Measurements from ENCODE around the gene NHSL1.

The NHSL1 gene

DNA sequence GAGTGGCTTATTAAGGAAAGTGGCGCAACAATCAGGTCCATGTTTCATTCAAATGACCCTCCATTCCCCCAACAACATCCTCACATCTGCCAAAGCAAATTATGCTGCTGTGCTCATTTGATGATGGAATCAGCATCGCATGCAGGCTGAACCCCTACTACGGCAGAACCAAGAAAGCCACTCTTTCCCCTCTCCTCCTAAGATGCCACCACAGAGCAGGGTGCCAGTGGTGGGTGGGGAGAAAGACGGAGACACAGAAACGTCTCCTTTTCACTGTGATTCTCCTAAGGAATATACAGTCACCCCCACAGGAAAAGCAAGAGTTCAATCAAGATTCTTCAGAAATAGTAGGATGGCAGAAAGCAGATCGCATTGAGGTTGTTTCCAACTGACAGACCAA, 78.2 kb downstream of the NHSL1 start:
- Histone ChIP-seq H3K9ac (ENCODE audit: low read depth in 1 of 2, low read length in 2 of 2) (no peak overlapping the region), H3K9me3 (ENCODE audit: control insufficient read depth in 2 of 2, low read length in 2 of 2) (no peaks in the 10 kb centered on the region), H3K4me1 (ENCODE audit: control insufficient read depth in 2 of 2, insufficient read depth in 2 of 2, low read length in 2 of 2) (no peaks in the 10 kb centered on the region), H3K27me3 (ENCODE audit: control insufficient read depth in 2 of 2, insufficient read depth in 2 of 2, low read length in 2 of 2) (no peaks in the 10 kb centered on the region), H3K27ac (ENCODE audit: low read depth in 2 of 2, low read length in 2 of 2) (no peak overlapping the region), H3K36me3 (ENCODE audit: control insufficient read depth in 2 of 2, insufficient read depth in 2 of 2, low read length in 2 of 2) (peaks cover 19 to 31% of the 10 kb centered on the region in 2 donors), H3K4me3 (ENCODE audit: low read length in 2 of 2) (no peak overlapping the region)

DNA sequence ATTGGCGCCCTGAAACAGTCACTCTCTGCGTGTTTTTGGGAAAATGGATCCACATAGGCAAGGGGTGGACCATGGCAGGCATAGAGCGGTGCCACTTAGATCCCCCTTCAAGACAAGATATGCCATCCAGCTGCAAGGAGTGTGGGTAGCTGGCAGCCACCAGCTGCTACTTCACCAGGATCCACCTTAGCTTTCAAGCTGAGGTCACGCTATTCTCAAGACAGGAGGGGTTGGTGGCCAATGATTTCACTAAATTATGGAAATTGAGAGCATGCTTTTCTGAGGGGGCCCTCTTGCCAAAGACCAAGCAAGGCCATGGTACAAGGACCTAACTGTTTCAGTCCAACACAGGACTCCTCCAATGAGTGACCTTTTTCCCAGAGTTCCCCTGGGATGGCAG, 78.9 kb downstream of the NHSL1 start:
- H3K27ac ChIP-seq (ENCODE audit: low read depth in 2 of 2, low read length in 2 of 2), result no peak overlapping the region
- no peaks in the 10 kb centered on the region for H3K9me3 ChIP-seq (ENCODE audit: control insufficient read depth in 2 of 2, low read length in 2 of 2)
- peaks cover 20 to 33% of the 10 kb centered on the region in 2 donors for H3K36me3 ChIP-seq (ENCODE audit: control insufficient read depth in 2 of 2, insufficient read depth in 2 of 2, low read length in 2 of 2)
- no peak overlapping the region for H3K9ac ChIP-seq (ENCODE audit: low read depth in 1 of 2, low read length in 2 of 2)
- H3K27me3 ChIP-seq (ENCODE audit: control insufficient read depth in 2 of 2, insufficient read depth in 2 of 2, low read length in 2 of 2), result no peaks in the 10 kb centered on the region
- H3K4me1 ChIP-seq (ENCODE audit: control insufficient read depth in 2 of 2, insufficient read depth in 2 of 2, low read length in 2 of 2), result no peaks in the 10 kb centered on the region
- H3K4me3 ChIP-seq (ENCODE audit: low read length in 2 of 2), result no peak overlapping the region

DNA sequence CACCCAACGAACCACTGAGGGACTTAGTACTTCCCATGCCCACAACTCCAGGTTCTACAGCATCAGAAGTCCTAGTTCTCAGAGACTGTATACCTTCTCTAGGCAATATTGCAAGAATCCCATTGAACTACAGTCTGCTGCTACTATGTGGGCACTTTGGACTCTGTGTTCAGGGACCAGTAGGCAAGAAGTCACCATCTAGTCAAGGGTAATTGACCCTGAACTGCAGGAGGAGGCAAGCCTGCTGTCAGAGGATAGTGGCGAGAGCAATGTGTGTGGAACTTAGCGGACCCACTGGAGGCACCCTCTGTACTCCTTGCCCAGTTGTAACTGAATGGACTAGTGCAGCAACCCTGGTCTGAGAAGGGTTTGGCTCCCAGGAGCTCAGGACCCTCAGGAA, 79.5 kb downstream of the NHSL1 start:
- Histone ChIP-seq H3K27ac (ENCODE audit: low read depth in 2 of 2, low read length in 2 of 2) (no peak overlapping the region), H3K27me3 (ENCODE audit: control insufficient read depth in 2 of 2, insufficient read depth in 2 of 2, low read length in 2 of 2) (no peaks in the 10 kb centered on the region), H3K4me1 (ENCODE audit: control insufficient read depth in 2 of 2, insufficient read depth in 2 of 2, low read length in 2 of 2) (no peaks in the 10 kb centered on the region), H3K9ac (ENCODE audit: low read depth in 1 of 2, low read length in 2 of 2) (no peak overlapping the region), H3K9me3 (ENCODE audit: control insufficient read depth in 2 of 2, low read length in 2 of 2) (no peaks in the 10 kb centered on the region), H3K4me3 (ENCODE audit: low read length in 2 of 2) (no peak overlapping the region), H3K36me3 (ENCODE audit: control insufficient read depth in 2 of 2, insufficient read depth in 2 of 2, low read length in 2 of 2) (peaks cover 23 to 33% of the 10 kb centered on the region in 2 donors)

DNA sequence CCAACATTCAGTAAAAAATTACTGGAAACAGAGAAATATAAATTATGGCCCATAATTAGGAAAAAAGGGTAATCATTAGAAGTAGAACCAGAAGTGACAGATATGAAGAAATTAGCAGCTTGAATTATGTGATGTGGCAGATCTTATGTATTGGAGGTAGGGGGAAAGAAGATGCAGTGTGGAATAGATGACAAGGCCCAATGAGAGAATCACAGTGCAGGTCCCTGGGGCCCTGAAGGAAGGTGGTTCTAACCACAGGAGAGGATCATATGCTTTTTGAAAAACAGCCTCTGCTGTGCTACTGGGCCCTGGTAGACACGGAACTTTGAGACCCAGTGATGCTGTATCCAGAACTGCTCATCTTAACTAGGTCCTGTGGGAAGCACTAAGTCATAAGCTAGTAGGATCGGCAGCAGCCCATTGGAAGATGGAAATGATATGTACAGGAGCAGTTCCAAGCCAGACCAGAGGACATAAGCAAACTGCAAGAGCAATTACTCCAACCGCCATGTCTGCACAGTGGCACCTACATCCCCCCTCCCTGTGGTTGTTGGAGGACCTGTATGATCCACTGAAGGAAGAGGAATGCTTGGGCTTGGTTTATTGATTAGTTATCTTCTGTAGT, 81.1 kb downstream of the NHSL1 start:
- Histone ChIP-seq H3K9me3 (ENCODE audit: control insufficient read depth in 2 of 2, low read length in 2 of 2) (no peaks in the 10 kb centered on the region), H3K9ac (ENCODE audit: low read depth in 1 of 2, low read length in 2 of 2) (no peak overlapping the region), H3K4me3 (ENCODE audit: low read length in 2 of 2) (no peak overlapping the region), H3K36me3 (ENCODE audit: control insufficient read depth in 2 of 2, insufficient read depth in 2 of 2, low read length in 2 of 2) (peaks cover 18 to 31% of the 10 kb centered on the region in 2 donors), H3K27ac (ENCODE audit: low read depth in 2 of 2, low read length in 2 of 2) (no peak overlapping the region), H3K27me3 (ENCODE audit: control insufficient read depth in 2 of 2, insufficient read depth in 2 of 2, low read length in 2 of 2) (no peaks in the 10 kb centered on the region), H3K4me1 (ENCODE audit: control insufficient read depth in 2 of 2, insufficient read depth in 2 of 2, low read length in 2 of 2) (no peaks in the 10 kb centered on the region)

DNA sequence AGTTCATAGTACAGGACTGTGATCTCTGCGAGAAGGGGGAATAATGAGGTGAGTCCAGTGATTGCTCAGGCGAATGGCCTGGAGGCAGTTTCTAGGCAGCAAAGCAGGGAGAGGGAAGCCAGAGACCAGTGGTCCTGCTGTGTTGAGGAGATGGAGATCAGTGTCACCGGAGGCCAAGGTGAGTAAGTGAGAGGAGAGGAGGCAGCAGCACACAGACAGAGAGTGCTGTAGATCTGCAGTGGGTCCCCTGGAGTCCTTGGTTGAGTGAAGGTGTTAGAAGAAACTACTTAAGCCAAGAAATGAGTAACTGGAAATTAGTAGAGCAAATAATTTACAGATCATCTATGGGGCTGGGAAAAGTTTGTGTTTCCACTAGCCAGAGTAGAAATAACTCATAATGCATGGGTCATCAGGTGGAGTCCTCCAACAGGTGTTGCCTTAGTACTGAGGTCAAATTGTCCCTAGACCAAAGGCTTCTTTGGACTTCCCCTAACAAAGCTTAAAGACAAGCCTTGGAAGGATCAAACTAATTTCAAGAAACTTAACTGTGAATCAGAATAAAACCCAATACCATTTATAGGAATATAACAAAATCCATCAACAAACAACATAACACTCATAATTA, 81.7 kb downstream of the NHSL1 start:
- peaks cover 25 to 33% of the 10 kb centered on the region in 2 donors for H3K36me3 ChIP-seq (ENCODE audit: control insufficient read depth in 2 of 2, insufficient read depth in 2 of 2, low read length in 2 of 2)
- H3K27me3 ChIP-seq (ENCODE audit: control insufficient read depth in 2 of 2, insufficient read depth in 2 of 2, low read length in 2 of 2), result no peaks in the 10 kb centered on the region
- no peak overlapping the region for H3K27ac ChIP-seq (ENCODE audit: low read depth in 2 of 2, low read length in 2 of 2)
- H3K9ac ChIP-seq (ENCODE audit: low read depth in 1 of 2, low read length in 2 of 2), result no peak overlapping the region
- no peaks in the 10 kb centered on the region for H3K9me3 ChIP-seq (ENCODE audit: control insufficient read depth in 2 of 2, low read length in 2 of 2)
- H3K4me1 ChIP-seq (ENCODE audit: control insufficient read depth in 2 of 2, insufficient read depth in 2 of 2, low read length in 2 of 2), result no peaks in the 10 kb centered on the region
- no peak overlapping the region for H3K4me3 ChIP-seq (ENCODE audit: low read length in 2 of 2)

DNA sequence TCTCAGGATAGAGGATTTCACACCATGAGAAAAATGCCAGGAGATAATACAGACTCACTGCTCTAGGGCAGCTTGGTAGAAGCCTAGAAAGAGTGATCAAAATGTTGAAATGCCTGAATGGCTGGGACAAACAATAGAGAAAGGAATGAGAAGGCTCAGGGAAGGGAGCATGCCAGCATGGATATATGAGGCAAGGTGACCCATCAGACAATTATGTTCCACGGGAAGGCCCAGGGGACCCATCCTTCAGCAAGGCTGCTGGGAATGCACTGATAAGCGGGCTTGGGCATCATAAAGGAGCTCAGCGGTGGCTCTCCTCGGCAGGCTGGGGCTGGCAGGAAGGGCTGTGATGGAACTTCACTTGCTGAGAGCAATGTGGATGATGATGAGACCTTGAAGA, 83.1 kb downstream of the NHSL1 start:
- H3K27me3 ChIP-seq (ENCODE audit: control insufficient read depth in 2 of 2, insufficient read depth in 2 of 2, low read length in 2 of 2), result no peaks in the 10 kb centered on the region
- H3K9ac ChIP-seq (ENCODE audit: low read depth in 1 of 2, low read length in 2 of 2), result no peak overlapping the region
- H3K4me1 ChIP-seq (ENCODE audit: control insufficient read depth in 2 of 2, insufficient read depth in 2 of 2, low read length in 2 of 2), result no peaks in the 10 kb centered on the region
- no peaks in the 10 kb centered on the region for H3K9me3 ChIP-seq (ENCODE audit: control insufficient read depth in 2 of 2, low read length in 2 of 2)
- H3K27ac ChIP-seq (ENCODE audit: low read depth in 2 of 2, low read length in 2 of 2), result no peak overlapping the region
- H3K4me3 ChIP-seq (ENCODE audit: low read length in 2 of 2), result no peak overlapping the region
- peaks cover 37% of the 10 kb centered on the region in 2 donors for H3K36me3 ChIP-seq (ENCODE audit: control insufficient read depth in 2 of 2, insufficient read depth in 2 of 2, low read length in 2 of 2)

DNA sequence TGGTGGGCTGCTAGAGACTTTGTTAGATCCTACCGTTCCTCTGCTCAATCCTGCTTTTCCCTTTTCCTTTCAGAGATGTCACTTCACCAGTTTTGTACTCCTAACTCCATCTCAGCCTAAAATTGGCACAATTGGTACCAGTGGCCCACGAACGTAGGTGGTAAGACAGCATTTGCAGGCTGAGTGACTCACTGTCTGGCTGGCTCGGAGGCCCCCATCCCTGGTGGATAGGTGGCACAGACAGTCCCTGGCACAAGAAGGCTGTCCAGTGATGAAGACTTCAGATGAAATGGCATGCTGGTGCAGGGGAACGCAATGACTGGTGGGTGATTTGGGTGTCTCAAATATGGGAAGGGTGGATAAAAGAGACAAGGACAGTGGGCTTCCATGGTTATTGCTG, 84.2 kb downstream of the NHSL1 start:
- Histone ChIP-seq H3K9me3 (ENCODE audit: control insufficient read depth in 2 of 2, low read length in 2 of 2) (no peaks in the 10 kb centered on the region), H3K27me3 (ENCODE audit: control insufficient read depth in 2 of 2, insufficient read depth in 2 of 2, low read length in 2 of 2) (no peaks in the 10 kb centered on the region), H3K27ac (ENCODE audit: low read depth in 2 of 2, low read length in 2 of 2) (no peak overlapping the region), H3K4me1 (ENCODE audit: control insufficient read depth in 2 of 2, insufficient read depth in 2 of 2, low read length in 2 of 2) (no peaks in the 10 kb centered on the region), H3K9ac (ENCODE audit: low read depth in 1 of 2, low read length in 2 of 2) (no peak overlapping the region), H3K4me3 (ENCODE audit: low read length in 2 of 2) (no peak overlapping the region), H3K36me3 (ENCODE audit: control insufficient read depth in 2 of 2, insufficient read depth in 2 of 2, low read length in 2 of 2) (peaks cover 46 to 47% of the 10 kb centered on the region in 2 donors)

DNA sequence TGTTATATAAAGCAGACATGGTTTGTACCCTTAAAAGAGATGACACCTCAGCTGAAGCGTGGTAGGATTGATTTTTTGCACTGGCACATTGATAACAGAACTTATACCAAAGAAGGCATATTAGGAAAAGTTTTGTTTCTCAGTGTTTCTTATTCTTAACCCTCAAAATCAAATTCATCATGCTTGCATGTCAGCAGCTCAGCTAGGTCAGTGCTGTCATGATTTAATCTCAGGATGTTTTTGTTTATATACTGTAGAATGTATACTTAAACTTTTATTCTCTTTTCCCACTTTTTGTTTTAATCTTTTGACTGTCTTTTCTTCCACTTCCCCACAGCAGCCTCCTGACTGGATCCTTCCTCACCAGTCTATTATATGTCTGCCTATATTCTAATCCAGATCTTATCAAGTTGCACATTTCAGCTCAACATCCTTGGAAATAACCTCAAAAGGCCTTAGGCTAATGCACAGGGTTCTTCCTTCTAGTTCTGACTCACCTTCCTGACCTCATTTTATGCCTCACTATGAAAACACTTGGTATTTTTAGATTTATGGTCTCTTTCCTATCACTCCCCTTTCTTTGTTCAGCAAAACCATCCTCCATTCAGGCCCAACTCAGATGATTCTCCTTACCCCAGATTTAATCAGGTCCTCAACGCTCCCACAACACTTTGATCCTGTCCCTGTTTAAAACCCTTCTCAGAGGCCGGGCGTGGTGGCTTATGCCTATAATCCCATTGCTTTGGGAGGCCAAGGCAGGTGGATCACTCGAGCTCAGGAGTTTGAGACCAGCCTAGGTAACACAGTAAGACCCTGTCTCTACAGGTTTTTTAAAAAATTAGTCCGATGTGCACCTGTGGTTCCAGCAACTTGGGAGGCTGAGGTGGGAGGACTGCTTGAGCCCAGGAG, 88.1 kb downstream of the NHSL1 start:
- no peaks in the 10 kb centered on the region for H3K27me3 ChIP-seq (ENCODE audit: control insufficient read depth in 2 of 2, insufficient read depth in 2 of 2, low read length in 2 of 2)
- no peaks in the 10 kb centered on the region for H3K9me3 ChIP-seq (ENCODE audit: control insufficient read depth in 2 of 2, low read length in 2 of 2)
- H3K27ac ChIP-seq (ENCODE audit: low read depth in 2 of 2, low read length in 2 of 2), result no peak overlapping the region
- peaks cover 69 to 81% of the 10 kb centered on the region in 2 donors for H3K36me3 ChIP-seq (ENCODE audit: control insufficient read depth in 2 of 2, insufficient read depth in 2 of 2, low read length in 2 of 2)
- no peak overlapping the region for H3K9ac ChIP-seq (ENCODE audit: low read depth in 1 of 2, low read length in 2 of 2)
- H3K4me3 ChIP-seq (ENCODE audit: low read length in 2 of 2), result no peak overlapping the region
- peaks cover under 1% of the 10 kb centered on the region in 2 donors for H3K4me1 ChIP-seq (ENCODE audit: control insufficient read depth in 2 of 2, insufficient read depth in 2 of 2, low read length in 2 of 2)

DNA sequence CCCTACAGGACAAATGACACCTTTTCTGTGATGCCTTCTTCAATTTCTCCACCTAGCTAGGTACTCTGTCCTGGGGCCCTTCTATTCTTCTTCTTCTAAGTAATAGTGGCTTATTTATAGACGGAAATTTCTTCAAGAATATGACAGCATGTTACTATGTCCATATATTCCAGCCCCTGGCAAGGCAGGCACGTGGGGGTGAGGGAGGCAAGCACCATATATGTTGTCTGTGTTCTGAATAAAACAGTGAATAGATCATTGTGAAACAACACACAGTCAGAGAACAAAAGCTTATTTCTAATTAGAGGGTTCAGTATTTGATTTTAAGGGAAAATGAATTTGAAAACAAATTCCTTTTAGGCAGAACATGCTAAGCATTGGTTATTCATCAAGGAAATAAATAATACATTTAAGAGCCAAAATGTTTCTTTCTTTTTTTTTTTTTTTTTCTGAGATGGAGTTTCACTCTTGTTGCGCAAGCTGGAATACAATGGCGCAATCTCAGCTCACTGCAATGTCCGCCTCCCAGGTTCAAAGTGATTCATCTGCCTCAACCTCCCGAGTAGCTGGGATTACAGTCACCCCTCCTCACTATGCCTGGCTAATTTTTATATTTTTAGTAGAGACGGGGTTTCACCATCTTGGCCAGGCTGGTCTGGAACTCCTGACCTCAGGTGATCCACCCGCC, 89.1 kb downstream of the NHSL1 start:
- Histone ChIP-seq H3K36me3 (ENCODE audit: control insufficient read depth in 2 of 2, insufficient read depth in 2 of 2, low read length in 2 of 2) (peaks cover 68 to 75% of the 10 kb centered on the region in 2 donors), H3K9ac (ENCODE audit: low read depth in 1 of 2, low read length in 2 of 2) (no peak overlapping the region), H3K4me1 (ENCODE audit: control insufficient read depth in 2 of 2, insufficient read depth in 2 of 2, low read length in 2 of 2) (peaks cover 9 to 10% of the 10 kb centered on the region in 2 donors), H3K4me3 (ENCODE audit: low read length in 2 of 2) (no peak overlapping the region), H3K27ac (ENCODE audit: low read depth in 2 of 2, low read length in 2 of 2) (no peak overlapping the region), H3K9me3 (ENCODE audit: control insufficient read depth in 2 of 2, low read length in 2 of 2) (no peaks in the 10 kb centered on the region), H3K27me3 (ENCODE audit: control insufficient read depth in 2 of 2, insufficient read depth in 2 of 2, low read length in 2 of 2) (no peaks in the 10 kb centered on the region)
